Brain microvascular endothelial cell (primary cell): Measurements from ENCODE around the gene CRHR1.

Source experiments
- DNase-seq: peaks from one replicate; pipeline ENCODE4 v3.0.0-alpha.2; 2020
- H3K27ac ChIP-seq: fragments of 250-450 bp; sonication (Bioruptor Pico); 2 replicates; pipeline ENCODE4 v1.5.1; 2020; ENCODE audit warnings: mild to moderate bottlenecking, moderate library complexity
- H3K27me3 ChIP-seq: fragments of 250-450 bp; sonication (Bioruptor Pico); replicated peaks from 2 replicates; pipeline ENCODE4 v1.5.1; 2020; ENCODE audit warnings: mild to moderate bottlenecking
- H3K36me3 ChIP-seq: fragments of 250-450 bp; sonication (Bioruptor Pico); replicated peaks from 2 replicates; pipeline ENCODE4 v1.5.1; 2020; ENCODE audit warnings: mild to moderate bottlenecking
- H3K4me3 ChIP-seq: 2 replicates; pipeline ENCODE4 v1.5.1; 2011; ENCODE audit warnings: low read depth, mild to moderate bottlenecking, control low read depth, low read length, moderate library complexity
- CTCF ChIP-seq: IDR thresholded peaks from 2 replicates; pipeline ENCODE4 v1.5.1; 2011; ENCODE audit warnings: low read depth, mild to moderate bottlenecking, moderate library complexity, low read length, control low read depth, inconsistent platforms; ENCODE audit errors: missing control alignments
- in situ Hi-C: cut with HindIII; loops from 2 replicates; pipeline ENCODE4 v1.10.0; 2017; ENCODE audit warnings: low sequenced_read_pairs, low pct_ligation_motif_present

CRHR1 gene

GRCh38 chr17:45847747-45848146, 63.6 kb downstream of the CRHR1 start:
- no peak overlapping the region for H3K4me3 ChIP-seq
- no peak for DNase-seq
- no peaks in the 10 kb centered on the region for H3K27me3 ChIP-seq
- no peak for TF ChIP-seq CTCF
- no peak overlapping the region for H3K27ac ChIP-seq
- H3K36me3 ChIP-seq = no peaks in the 10 kb centered on the region
- in situ Hi-C loops = no loop called here

- Histone ChIP-seq H3K27me3 (no peaks in the 10 kb centered on the region), H3K36me3 (no peaks in the 10 kb centered on the region), H3K4me3 (no peak overlapping the region), H3K27ac (no peak overlapping the region)
- DNase-seq = no peak
- TF ChIP-seq CTCF = no peak
- in situ Hi-C loops = no loop called here
Observed at GRCh38 chr17:45848405-45848804, 64.3 kb downstream of the CRHR1 start.

- in situ Hi-C loops = no loop called here
- H3K4me3 ChIP-seq = no peak overlapping the region
- DNase-seq = no peak
- H3K27ac ChIP-seq = no peak overlapping the region
- TF ChIP-seq CTCF = no peak
- H3K36me3 ChIP-seq = no peaks in the 10 kb centered on the region
- H3K27me3 ChIP-seq = no peaks in the 10 kb centered on the region
Observed at GRCh38 chr17:45848868-45849535, 64.9 kb downstream of the CRHR1 start.

GRCh38 chr17:45849536-45849990, 65.4 kb downstream of the CRHR1 start:
- Histone ChIP-seq H3K27me3 (no peaks in the 10 kb centered on the region), H3K27ac (no peak overlapping the region), H3K36me3 (no peaks in the 10 kb centered on the region), H3K4me3 (no peak overlapping the region)
- no peak for TF ChIP-seq CTCF
- in situ Hi-C loops = no loop called here
- no peak for DNase-seq

GRCh38 chr17:45850011-45850410, 65.9 kb downstream of the CRHR1 start:
- in situ Hi-C loops = loop anchor here (25.0 kb wide), 1 partner anchor 188 kb away; no protein-coding TSS in a partner anchor
- Histone ChIP-seq H3K27ac (no peak overlapping the region), H3K36me3 (no peaks in the 10 kb centered on the region), H3K27me3 (no peaks in the 10 kb centered on the region), H3K4me3 (no peak overlapping the region)
- TF ChIP-seq CTCF = no peak
- no peak for DNase-seq

GRCh38 chr17:45850468-45850867, 66.3 kb downstream of the CRHR1 start:
- H3K27me3 ChIP-seq = no peaks in the 10 kb centered on the region
- no peak overlapping the region for H3K27ac ChIP-seq
- no peak overlapping the region for H3K4me3 ChIP-seq
- in situ Hi-C loops = loop anchor here (25.0 kb wide), 1 partner anchor 188 kb away; no protein-coding TSS in a partner anchor
- no peak for DNase-seq
- no peak for TF ChIP-seq CTCF
- H3K36me3 ChIP-seq = no peaks in the 10 kb centered on the region
